ENCODE data around the gene CDC27. TPM values are rescaled to one million over a fixed set of nuclear protein-coding genes. Genes with fewer than 3 reads are reported as not detected.

Gene CDC27, protein sequence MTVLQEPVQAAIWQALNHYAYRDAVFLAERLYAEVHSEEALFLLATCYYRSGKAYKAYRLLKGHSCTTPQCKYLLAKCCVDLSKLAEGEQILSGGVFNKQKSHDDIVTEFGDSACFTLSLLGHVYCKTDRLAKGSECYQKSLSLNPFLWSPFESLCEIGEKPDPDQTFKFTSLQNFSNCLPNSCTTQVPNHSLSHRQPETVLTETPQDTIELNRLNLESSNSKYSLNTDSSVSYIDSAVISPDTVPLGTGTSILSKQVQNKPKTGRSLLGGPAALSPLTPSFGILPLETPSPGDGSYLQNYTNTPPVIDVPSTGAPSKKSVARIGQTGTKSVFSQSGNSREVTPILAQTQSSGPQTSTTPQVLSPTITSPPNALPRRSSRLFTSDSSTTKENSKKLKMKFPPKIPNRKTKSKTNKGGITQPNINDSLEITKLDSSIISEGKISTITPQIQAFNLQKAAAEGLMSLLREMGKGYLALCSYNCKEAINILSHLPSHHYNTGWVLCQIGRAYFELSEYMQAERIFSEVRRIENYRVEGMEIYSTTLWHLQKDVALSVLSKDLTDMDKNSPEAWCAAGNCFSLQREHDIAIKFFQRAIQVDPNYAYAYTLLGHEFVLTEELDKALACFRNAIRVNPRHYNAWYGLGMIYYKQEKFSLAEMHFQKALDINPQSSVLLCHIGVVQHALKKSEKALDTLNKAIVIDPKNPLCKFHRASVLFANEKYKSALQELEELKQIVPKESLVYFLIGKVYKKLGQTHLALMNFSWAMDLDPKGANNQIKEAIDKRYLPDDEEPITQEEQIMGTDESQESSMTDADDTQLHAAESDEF
- total RNA-seq, result 10 to 100 TPM; 74.2 to 87.0 (median 82.3) TPM
- 15.2 TPM for polyA plus RNA-seq
- long read RNA-seq, donor 1, full-length matches to known transcripts, result 3 of 11 reads
- long read RNA-seq, donor 1, partial matches to known transcripts, result 4 of 11 reads
- long read RNA-seq, donor 1, other reads (novel, unspliced or antisense), result 4 of 11 reads
- long read RNA-seq, donor 2, full-length matches to known transcripts, result 4 of 7 reads
- long read RNA-seq, donor 2, partial matches to known transcripts, result 0 of 7 reads
- long read RNA-seq, donor 2, other reads (novel, unspliced or antisense), result 3 of 7 reads
- long read RNA-seq, donor 3, partial matches to known transcripts, result 25 of 37 reads
- long read RNA-seq, donor 3, other reads (novel, unspliced or antisense), result 8 of 37 reads
- long read RNA-seq, donor 4, partial matches to known transcripts, result 2 of 5 reads
- long read RNA-seq, donor 4, other reads (novel, unspliced or antisense), result 3 of 5 reads

DNA sequence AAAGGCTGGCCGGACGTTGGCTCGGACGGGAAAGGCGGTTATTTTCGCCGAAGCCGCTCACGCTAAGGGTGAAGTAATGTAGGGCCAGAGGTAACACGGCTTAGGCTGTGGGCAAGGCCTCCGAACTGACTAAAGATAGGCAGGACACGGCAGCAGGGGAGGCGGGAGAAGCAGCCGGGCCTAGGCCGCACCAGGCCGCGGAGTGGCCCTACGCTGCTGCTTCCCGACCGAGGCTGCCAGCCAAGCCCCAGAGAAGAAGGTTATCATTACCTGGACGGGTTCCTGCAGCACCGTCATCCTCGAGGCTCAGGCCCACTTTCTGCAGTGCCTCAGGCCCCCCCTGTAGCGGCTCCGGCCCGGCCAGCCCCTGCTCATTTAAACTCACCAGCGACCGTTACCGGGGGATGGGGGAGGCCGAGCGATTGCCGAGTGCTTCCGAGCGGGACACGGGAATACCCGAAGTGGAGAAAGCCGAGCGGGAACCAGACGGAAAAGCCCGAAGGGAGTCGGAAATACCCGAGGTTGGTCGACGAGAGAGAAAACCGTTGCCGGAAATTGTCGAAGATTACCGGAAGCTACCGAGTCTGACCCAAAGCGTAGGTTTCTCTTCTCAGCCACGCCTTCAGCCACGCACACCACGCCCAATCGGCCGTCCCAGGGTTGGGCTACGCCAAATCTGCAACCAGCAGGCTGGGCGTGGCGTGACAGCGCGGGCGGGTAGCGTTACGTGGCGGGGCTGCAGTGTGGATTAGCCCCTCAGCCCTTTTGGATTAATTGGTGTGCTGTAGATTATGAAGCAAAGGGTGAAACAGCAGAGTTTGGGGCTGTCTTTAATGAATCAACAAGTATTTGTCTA lies at the start of gene CDC27:
Gene CDC27 (minus strand): TSS at position 420 of the 856 bp plus-strand sequence. CDS start 123 bp downstream, at position 297.
- peak; percentile 98 for ATAC-seq
- H3K4me1 ChIP-seq (ENCODE audit: control insufficient read depth, insufficient read depth, low read length), result peaks cover 2% of the 10 kb centered on the region
- no peaks in the 10 kb centered on the region for H3K9me3 ChIP-seq (ENCODE audit: control insufficient read depth, low read length)
- peak; percentile 99 to 100 (median 99) for DNase-seq
- intact Hi-C loops (cut with DNase I), result no loop called here
- peak within 1 kb of the TSS; percentile 94 for H3K27ac ChIP-seq (ENCODE audit: low read length)
- H3K27me3 ChIP-seq (ENCODE audit: control insufficient read depth, insufficient read depth), result no peaks in the 10 kb centered on the region
- H3K4me3 ChIP-seq (ENCODE audit: low read length), result peak within 1 kb of the TSS; percentile 51
- under 1% methylated on average over 64 of the region's 64 CpGs for WGBS

DNA sequence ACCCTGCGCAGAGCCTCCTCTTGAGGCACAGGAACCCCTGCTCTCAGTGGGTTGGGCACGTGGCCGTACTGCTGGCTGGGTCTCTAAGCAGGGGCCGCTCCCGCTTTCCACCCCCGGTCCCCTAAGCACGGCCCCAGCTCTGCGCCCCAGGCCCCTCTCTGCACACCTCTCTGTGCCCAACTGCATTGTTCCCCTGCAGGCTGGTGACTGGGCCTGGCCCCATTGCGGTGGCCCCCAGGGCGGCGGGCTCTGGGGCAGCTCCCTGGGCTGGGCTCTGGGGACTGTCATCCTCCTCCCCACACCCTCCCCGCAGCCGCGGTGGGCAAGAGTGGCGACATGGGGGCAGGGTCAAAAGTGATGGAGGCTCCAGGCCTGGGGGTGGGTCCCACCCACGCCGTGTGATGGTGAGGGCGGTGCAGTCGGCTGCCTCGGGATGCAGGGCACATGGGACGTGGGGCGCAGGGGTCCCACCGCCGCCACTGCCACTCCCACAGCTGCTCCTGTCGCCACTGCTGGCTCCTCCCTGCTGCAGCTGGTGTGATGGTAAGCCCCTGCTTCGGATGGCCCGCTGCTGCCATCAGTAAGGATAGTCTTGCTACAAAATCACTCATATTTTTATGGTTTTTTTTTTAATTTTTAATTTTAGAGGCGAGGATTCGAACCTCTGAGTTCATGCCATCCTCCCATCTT lies 49.4 kb upstream of the CDC27 start:
- no peaks in the 10 kb centered on the region for H3K9me3 ChIP-seq (ENCODE audit: control insufficient read depth, low read length)
- H3K4me3 ChIP-seq (ENCODE audit: low read length), result no peak overlapping the region
- peaks cover 10% of the 10 kb centered on the region for H3K4me1 ChIP-seq (ENCODE audit: control insufficient read depth, insufficient read depth, low read length)
- H3K27me3 ChIP-seq (ENCODE audit: control insufficient read depth, insufficient read depth), result no peaks in the 10 kb centered on the region
- intact Hi-C loops (cut with DNase I), result loop anchor here in 1 of 4 donors (5.0 kb wide), 1 partner anchor 74 kb away; no protein-coding TSS in a partner anchor
- H3K27ac ChIP-seq (ENCODE audit: low read length), result no peak overlapping the region
- 97% methylated on average over 28 of the region's 29 CpGs for WGBS
- ATAC-seq (peak in 1 of 2 donors; percentile 13), DNase-seq (no peak)

DNA sequence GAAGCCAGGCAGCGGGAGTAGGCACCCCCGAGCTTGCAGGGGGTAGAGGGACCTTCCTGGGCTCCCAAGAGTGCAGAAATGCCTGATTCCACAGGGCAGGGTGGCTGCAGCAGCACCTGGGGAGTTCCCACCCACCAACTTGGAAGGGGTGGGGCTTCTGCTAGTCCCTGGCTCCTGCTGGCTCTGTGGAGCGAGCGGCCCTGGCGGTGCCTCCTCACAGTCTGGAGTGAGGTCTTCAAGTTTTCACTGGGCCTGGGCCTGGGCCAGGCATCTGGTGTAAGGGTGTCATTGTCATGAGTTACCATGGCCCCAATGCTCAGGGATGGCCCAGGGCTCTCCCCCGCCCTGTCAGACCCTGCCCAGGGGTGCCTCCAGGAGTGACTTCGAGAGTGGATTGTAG lies 48.7 kb upstream of the CDC27 start:
- Histone ChIP-seq H3K27ac (ENCODE audit: low read length) (no peak overlapping the region), H3K9me3 (ENCODE audit: control insufficient read depth, low read length) (no peaks in the 10 kb centered on the region), H3K4me3 (ENCODE audit: low read length) (no peak overlapping the region), H3K4me1 (ENCODE audit: control insufficient read depth, insufficient read depth, low read length) (peaks cover 10% of the 10 kb centered on the region), H3K27me3 (ENCODE audit: control insufficient read depth, insufficient read depth) (no peaks in the 10 kb centered on the region)
- DNase-seq, result peak in 1 of 3 donors; percentile 52
- no peak for ATAC-seq
- intact Hi-C loops (cut with DNase I), result loop anchor here in 1 of 4 donors (5.0 kb wide), 1 partner anchor 74 kb away; no protein-coding TSS in a partner anchor
- 92% methylated on average over 7 of the region's 7 CpGs for WGBS

DNA sequence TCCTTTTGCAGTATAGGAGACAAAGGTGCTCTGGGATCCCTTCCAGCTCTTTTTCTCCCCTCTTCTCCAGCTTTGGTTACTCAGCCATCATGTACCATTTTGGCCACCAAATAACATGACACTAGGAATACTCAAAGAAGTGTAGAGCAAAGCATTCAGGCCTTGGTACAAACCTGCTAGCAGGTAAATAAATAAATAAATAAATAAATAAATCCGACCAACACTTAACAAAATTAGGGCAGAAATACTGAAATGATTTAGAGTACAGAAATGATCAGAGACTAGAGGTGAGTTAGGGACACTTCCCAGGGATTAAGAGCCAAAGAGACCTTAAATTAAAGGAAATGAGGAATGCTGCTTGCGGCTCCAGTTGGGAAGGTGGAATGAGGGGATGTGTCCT lies 46.8 kb upstream of the CDC27 start:
- WGBS, result 96% methylated on average over 2 of the region's 2 CpGs
- DNase-seq (no peak), ATAC-seq (no peak)
- Histone ChIP-seq H3K9me3 (ENCODE audit: control insufficient read depth, low read length) (no peaks in the 10 kb centered on the region), H3K4me1 (ENCODE audit: control insufficient read depth, insufficient read depth, low read length) (peaks cover 11% of the 10 kb centered on the region), H3K27me3 (ENCODE audit: control insufficient read depth, insufficient read depth) (no peaks in the 10 kb centered on the region), H3K27ac (ENCODE audit: low read length) (no peak overlapping the region), H3K4me3 (ENCODE audit: low read length) (no peak overlapping the region)
- intact Hi-C loops (cut with DNase I), result loop anchor here in 1 of 4 donors (5.0 kb wide), 1 partner anchor 76 kb away; no protein-coding TSS in a partner anchor

DNA sequence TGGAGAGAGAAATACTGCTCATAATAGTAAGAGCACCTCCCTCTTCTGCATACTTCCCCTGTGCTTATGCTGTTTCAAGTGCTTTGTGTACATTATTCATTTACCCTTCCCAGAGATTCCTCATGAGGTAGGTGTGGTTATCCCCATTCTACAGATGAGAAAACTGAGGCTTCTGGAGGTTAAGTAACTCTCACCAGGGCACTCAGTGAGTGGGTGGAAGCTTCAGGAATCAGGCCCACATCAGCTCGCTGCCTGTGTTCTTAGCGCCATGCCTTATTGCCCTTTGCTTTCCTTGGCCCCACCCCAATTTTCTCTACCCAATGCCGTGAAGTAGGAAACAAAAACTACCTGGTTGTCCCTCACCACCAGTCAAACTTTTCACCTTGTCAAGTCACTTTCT lies 46.4 kb upstream of the CDC27 start:
- DNase-seq (no peak), ATAC-seq (no peak)
- Histone ChIP-seq H3K27me3 (ENCODE audit: control insufficient read depth, insufficient read depth) (no peaks in the 10 kb centered on the region), H3K4me1 (ENCODE audit: control insufficient read depth, insufficient read depth, low read length) (peaks cover 13% of the 10 kb centered on the region), H3K9me3 (ENCODE audit: control insufficient read depth, low read length) (no peaks in the 10 kb centered on the region), H3K4me3 (ENCODE audit: low read length) (no peak overlapping the region), H3K27ac (ENCODE audit: low read length) (no peak overlapping the region)
- intact Hi-C loops (cut with DNase I), result loop anchor here in 1 of 4 donors (5.0 kb wide), 1 partner anchor 77 kb away; no protein-coding TSS in a partner anchor
- 94% methylated on average over 3 of the region's 3 CpGs for WGBS

DNA sequence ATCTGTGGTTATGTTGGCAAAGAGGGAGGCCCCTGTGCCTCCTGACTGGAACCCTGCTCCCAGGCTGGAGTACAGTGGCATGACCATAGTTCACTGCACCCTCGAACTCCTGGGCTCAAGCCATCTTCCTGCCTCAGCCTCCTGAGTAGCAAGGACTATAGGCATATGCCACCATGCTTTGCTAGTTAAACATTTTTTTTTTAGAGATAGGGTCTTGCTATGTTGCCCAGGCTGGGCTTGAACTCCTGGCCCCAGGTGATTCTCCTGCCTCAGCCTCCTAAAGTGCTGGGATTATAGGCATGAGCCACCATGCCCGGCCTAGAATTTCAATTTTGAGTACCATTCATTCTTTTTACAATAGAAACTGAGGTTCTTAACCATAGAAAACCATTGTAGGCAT lies 43.4 kb upstream of the CDC27 start:
- 96% methylated on average over 2 of the region's 2 CpGs for WGBS
- no peak overlapping the region for H3K4me3 ChIP-seq (ENCODE audit: low read length)
- DNase-seq (no peak), ATAC-seq (no peak)
- intact Hi-C loops (cut with DNase I), result loop anchor here in 2 of 4 donors (5.0 kb wide), 2 partner anchors 80 to 85 kb away; no protein-coding TSS in a partner anchor
- H3K27ac ChIP-seq (ENCODE audit: low read length), result no peak overlapping the region
- no peaks in the 10 kb centered on the region for H3K27me3 ChIP-seq (ENCODE audit: control insufficient read depth, insufficient read depth)
- H3K9me3 ChIP-seq (ENCODE audit: control insufficient read depth, low read length), result no peaks in the 10 kb centered on the region
- peaks cover 3% of the 10 kb centered on the region for H3K4me1 ChIP-seq (ENCODE audit: control insufficient read depth, insufficient read depth, low read length)

DNA sequence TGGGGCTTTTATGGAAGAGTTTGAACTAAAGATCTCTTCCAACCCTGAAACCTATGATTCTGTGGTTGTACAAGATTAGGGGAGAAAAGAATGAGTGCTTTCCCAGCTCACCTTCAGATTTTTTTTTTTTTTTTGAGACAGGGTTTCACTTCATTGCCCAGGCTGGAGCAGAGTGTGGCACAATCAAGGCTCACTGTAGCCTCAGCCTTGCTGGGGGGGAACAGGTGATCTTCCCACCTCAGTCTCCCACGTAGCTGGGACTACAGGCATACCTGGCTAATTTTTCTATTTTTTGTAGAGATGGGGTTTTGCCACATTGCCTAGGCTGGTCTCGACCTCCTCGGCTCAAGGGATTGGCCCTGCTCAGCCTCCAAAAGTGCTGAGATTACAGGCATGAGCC lies 42.8 kb upstream of the CDC27 start:
- H3K27me3 ChIP-seq (ENCODE audit: control insufficient read depth, insufficient read depth), result no peaks in the 10 kb centered on the region
- WGBS, result 93% methylated on average over 3 of the region's 3 CpGs
- ATAC-seq (no peak), DNase-seq (no peak)
- H3K4me3 ChIP-seq (ENCODE audit: low read length), result no peak overlapping the region
- H3K27ac ChIP-seq (ENCODE audit: low read length), result no peak overlapping the region
- H3K9me3 ChIP-seq (ENCODE audit: control insufficient read depth, low read length), result no peaks in the 10 kb centered on the region
- intact Hi-C loops (cut with DNase I), result loop anchor here in 2 of 4 donors (5.0 kb wide), 2 partner anchors 80 to 85 kb away; no protein-coding TSS in a partner anchor
- peaks cover 3% of the 10 kb centered on the region for H3K4me1 ChIP-seq (ENCODE audit: control insufficient read depth, insufficient read depth, low read length)

DNA sequence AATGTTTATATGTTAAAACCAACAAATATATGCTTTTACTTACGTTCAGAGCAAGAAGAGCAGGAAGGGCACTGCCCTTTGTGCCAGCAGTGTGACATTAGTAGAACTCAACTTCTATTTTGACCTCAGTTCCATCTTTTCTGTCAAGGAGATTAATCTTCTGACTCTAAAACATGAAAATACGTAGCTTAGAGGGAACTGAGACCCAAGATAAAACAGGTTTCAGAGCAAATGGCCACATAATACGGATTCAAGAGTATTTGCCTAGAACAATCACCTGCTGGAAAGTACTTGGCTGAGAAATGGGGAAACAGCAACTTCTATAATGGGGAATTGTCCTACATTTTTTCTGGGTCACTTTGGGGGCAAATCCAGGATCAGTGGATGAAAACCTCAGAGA lies 42.2 kb upstream of the CDC27 start:
- H3K4me3 ChIP-seq (ENCODE audit: low read length), result no peak overlapping the region
- H3K4me1 ChIP-seq (ENCODE audit: control insufficient read depth, insufficient read depth, low read length), result peaks cover 4% of the 10 kb centered on the region
- no peak for ATAC-seq
- H3K27me3 ChIP-seq (ENCODE audit: control insufficient read depth, insufficient read depth), result no peaks in the 10 kb centered on the region
- DNase-seq, result no peak
- 75% methylated on average over 3 of the region's 3 CpGs for WGBS
- H3K9me3 ChIP-seq (ENCODE audit: control insufficient read depth, low read length), result no peaks in the 10 kb centered on the region
- H3K27ac ChIP-seq (ENCODE audit: low read length), result no peak overlapping the region
- intact Hi-C loops (cut with DNase I), result loop anchor here in 2 of 4 donors (5.0 kb wide), 2 partner anchors 81 to 86 kb away; no protein-coding TSS in a partner anchor

DNA sequence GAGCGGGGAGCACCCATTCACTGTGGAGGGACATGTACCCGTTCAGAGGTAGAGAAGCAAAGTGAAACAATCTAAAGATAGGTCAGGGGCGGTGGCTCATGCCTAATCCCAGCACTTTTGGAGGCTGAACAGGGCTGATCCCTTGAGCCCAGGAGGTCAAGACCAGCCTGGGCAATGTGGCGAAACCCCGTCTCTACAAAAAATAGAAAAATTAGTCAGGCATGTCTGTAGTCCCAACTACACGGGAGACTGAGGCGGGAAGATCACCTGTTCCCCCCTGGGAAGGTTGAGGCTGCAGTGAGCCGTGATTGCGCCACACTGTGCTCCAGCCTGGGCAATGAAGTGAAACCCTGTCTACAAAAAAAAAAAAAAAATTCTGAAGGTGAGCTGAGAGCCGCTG lies 41.8 kb upstream of the CDC27 start:
- H3K4me1 ChIP-seq (ENCODE audit: control insufficient read depth, insufficient read depth, low read length), result peaks cover 6% of the 10 kb centered on the region
- 92% methylated on average over 10 of the region's 10 CpGs for WGBS
- no peak overlapping the region for H3K27ac ChIP-seq (ENCODE audit: low read length)
- DNase-seq, result no peak
- H3K9me3 ChIP-seq (ENCODE audit: control insufficient read depth, low read length), result no peaks in the 10 kb centered on the region
- no peaks in the 10 kb centered on the region for H3K27me3 ChIP-seq (ENCODE audit: control insufficient read depth, insufficient read depth)
- H3K4me3 ChIP-seq (ENCODE audit: low read length), result no peak overlapping the region
- intact Hi-C loops (cut with DNase I), result loop anchor here in 2 of 4 donors (5.0 kb wide), 2 partner anchors 81 to 86 kb away; no protein-coding TSS in a partner anchor
- ATAC-seq, result no peak

Measured in right cardiac atrium (tissue), 5 donors.